Measurements from ENCODE around the gene ERO1B.

Gene ERO1B

DNA sequence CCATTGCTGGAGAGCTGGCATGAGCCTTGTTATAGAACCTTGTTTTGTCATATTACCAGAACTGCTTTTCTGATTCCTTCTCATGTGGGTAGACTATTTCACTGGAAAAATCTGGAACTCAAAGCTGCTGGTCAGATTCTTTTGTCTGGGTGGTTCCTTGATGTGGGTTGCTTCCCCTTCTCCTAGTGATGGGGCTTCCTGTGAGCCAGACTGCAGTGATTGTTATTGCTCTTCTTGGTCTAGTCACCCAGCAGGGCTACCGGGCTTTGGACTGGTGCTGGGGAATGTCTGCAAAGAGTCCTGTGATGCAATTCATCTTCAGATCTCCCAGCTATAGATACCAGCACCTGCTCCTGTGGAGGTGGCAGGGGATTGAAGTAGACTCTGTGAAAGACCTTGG lies 80.0 kb downstream of the ERO1B start:
- TF ChIP-seq FOXP2 (optimal IDR thresholded peaks at IDR 0.05; ENCODE audit: borderline replicate concordance, extremely low read depth, extremely low read length, insufficient read depth), result no peak
- no peak for TF ChIP-seq TAF1 (IDR thresholded peaks at IDR 0.05; ENCODE audit: borderline replicate concordance, insufficient read depth, low read length)
- no peak for TF ChIP-seq POLR2AphosphoS5 (IDR thresholded peaks at IDR 0.05; ENCODE audit: low read depth, low read length)
- no peak for TF ChIP-seq SIN3A (IDR thresholded peaks at IDR 0.05; ENCODE audit: borderline replicate concordance, insufficient read depth, low read length)
- TF ChIP-seq, protein P1, sequence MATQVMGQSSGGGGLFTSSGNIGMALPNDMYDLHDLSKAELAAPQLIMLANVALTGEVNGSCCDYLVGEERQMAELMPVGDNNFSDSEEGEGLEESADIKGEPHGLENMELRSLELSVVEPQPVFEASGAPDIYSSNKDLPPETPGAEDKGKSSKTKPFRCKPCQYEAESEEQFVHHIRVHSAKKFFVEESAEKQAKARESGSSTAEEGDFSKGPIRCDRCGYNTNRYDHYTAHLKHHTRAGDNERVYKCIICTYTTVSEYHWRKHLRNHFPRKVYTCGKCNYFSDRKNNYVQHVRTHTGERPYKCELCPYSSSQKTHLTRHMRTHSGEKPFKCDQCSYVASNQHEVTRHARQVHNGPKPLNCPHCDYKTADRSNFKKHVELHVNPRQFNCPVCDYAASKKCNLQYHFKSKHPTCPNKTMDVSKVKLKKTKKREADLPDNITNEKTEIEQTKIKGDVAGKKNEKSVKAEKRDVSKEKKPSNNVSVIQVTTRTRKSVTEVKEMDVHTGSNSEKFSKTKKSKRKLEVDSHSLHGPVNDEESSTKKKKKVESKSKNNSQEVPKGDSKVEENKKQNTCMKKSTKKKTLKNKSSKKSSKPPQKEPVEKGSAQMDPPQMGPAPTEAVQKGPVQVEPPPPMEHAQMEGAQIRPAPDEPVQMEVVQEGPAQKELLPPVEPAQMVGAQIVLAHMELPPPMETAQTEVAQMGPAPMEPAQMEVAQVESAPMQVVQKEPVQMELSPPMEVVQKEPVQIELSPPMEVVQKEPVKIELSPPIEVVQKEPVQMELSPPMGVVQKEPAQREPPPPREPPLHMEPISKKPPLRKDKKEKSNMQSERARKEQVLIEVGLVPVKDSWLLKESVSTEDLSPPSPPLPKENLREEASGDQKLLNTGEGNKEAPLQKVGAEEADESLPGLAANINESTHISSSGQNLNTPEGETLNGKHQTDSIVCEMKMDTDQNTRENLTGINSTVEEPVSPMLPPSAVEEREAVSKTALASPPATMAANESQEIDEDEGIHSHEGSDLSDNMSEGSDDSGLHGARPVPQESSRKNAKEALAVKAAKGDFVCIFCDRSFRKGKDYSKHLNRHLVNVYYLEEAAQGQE (IDR thresholded peaks at IDR 0.05; ENCODE audit: insufficient read depth in 1 of 2, low read depth in 2 of 2, low read length in 2 of 2), result no peak

DNA sequence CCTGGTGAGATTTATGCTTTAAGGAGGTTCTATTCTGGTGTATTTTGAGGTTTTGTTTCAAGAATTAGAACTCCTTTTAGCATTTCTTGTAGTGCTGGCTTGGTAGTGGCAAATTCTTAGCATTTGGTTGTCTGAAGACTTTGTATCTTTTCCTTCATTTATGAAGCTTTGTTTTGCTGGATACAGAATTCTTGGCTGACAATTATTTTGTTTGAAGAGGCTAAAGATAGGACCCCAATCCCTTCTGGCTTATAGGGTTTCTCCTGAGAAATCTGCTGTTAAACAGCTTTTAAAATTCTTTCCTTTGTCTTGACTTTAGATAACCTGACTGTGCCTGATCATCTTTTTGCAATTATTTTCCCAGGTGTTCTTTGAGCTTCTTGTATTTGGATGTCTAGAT lies 80.8 kb downstream of the ERO1B start:
- TF ChIP-seq SIN3A (IDR thresholded peaks at IDR 0.05; ENCODE audit: borderline replicate concordance, insufficient read depth, low read length) (no peak), TAF1 (IDR thresholded peaks at IDR 0.05; ENCODE audit: borderline replicate concordance, insufficient read depth, low read length) (no peak), POLR2AphosphoS5 (IDR thresholded peaks at IDR 0.05; ENCODE audit: low read depth, low read length) (no peak), FOXP2 (optimal IDR thresholded peaks at IDR 0.05; ENCODE audit: borderline replicate concordance, extremely low read depth, extremely low read length, insufficient read depth) (no peak)
- TF ChIP-seq, protein P1 (IDR thresholded peaks at IDR 0.05; ENCODE audit: insufficient read depth in 1 of 2, low read depth in 2 of 2, low read length in 2 of 2), result no peak

DNA sequence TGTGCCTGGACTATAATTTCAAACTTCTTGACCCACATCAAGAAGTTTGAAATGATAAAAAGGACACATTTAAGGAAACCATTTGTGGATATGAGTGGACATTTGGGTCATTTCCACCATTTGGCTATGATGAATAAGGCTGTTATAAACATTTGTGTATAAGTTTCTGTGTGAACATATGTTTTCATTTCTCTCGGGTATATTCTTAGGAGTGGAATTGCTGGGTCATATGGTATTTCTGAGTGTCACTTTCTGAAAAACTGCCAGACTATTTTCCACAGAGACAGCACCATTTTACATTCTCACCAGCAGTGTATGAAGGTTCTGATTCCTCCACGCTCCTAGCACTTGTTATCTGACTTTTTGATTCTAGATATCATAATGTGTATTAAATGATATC lies 88.6 kb downstream of the ERO1B start:
- TF ChIP-seq, protein P1 (IDR thresholded peaks at IDR 0.05; ENCODE audit: insufficient read depth in 1 of 2, low read depth in 2 of 2, low read length in 2 of 2), result no peak
- no peak for TF ChIP-seq POLR2AphosphoS5 (IDR thresholded peaks at IDR 0.05; ENCODE audit: low read depth, low read length)
- no peak for TF ChIP-seq FOXP2 (optimal IDR thresholded peaks at IDR 0.05; ENCODE audit: borderline replicate concordance, extremely low read depth, extremely low read length, insufficient read depth)
- no peak for TF ChIP-seq TAF1 (IDR thresholded peaks at IDR 0.05; ENCODE audit: borderline replicate concordance, insufficient read depth, low read length)
- TF ChIP-seq SIN3A (IDR thresholded peaks at IDR 0.05; ENCODE audit: borderline replicate concordance, insufficient read depth, low read length), result no peak

DNA sequence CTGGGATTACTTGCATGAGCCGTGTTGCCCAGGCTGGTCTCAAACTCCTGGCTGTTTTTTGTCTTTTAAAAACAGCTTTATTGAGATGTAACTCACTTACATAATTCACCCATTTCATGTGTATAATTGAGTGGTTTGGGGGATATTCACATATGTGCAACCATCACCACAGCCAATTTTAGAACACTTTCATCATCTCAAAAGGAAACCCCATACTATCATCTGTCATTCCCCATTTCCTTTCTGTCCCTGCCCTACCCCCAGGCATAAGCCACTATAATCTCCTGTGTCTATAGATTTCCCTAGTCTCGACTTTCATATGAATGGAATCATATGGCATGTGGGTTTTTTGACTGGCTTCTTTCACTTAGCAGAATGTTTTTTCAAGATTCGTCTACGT lies 96.1 kb downstream of the ERO1B start:
- TF ChIP-seq SIN3A (IDR thresholded peaks at IDR 0.05; ENCODE audit: borderline replicate concordance, insufficient read depth, low read length) (no peak), POLR2AphosphoS5 (IDR thresholded peaks at IDR 0.05; ENCODE audit: low read depth, low read length) (no peak), TAF1 (IDR thresholded peaks at IDR 0.05; ENCODE audit: borderline replicate concordance, insufficient read depth, low read length) (no peak), FOXP2 (optimal IDR thresholded peaks at IDR 0.05; ENCODE audit: borderline replicate concordance, extremely low read depth, extremely low read length, insufficient read depth) (no peak)
- TF ChIP-seq, protein P1 (IDR thresholded peaks at IDR 0.05; ENCODE audit: insufficient read depth in 1 of 2, low read depth in 2 of 2, low read length in 2 of 2), result no peak

- TF ChIP-seq SIN3A (IDR thresholded peaks at IDR 0.05; ENCODE audit: borderline replicate concordance, insufficient read depth, low read length) (no peak), FOXP2 (optimal IDR thresholded peaks at IDR 0.05; ENCODE audit: borderline replicate concordance, extremely low read depth, extremely low read length, insufficient read depth) (no peak), TAF1 (IDR thresholded peaks at IDR 0.05; ENCODE audit: borderline replicate concordance, insufficient read depth, low read length) (no peak)
Observed at GRCh38 chr1:236181059-236181458, 100.7 kb downstream of the ERO1B start.

All from PFSK-1 (cell line).